Measurements from ENCODE around the gene PPCS. TPM values are rescaled to one million over a fixed set of nuclear protein-coding genes. Genes with fewer than 3 reads are reported as not detected.

Gene PPCS
- total RNA-seq = 10 to 100 TPM; 67.8 to 89.3 (median 77.0) TPM

- TF ChIP-seq POLR2A (IDR thresholded peaks at IDR 0.05) (peak; percentile 69), POLR2AphosphoS5 (IDR thresholded peaks at IDR 0.05) (peak; percentile 73 to 80 (median 79)), CTCF (IDR thresholded peaks at IDR 0.05) (peak; percentile 24 to 60 (median 39))
- no peaks in the 10 kb centered on the region for H3K36me3 ChIP-seq
- no peaks in the 10 kb centered on the region for H3K9me3 ChIP-seq
- peak within 1 kb of the TSS; percentile 90 to 93 for H3K27ac ChIP-seq
- H3K4me3 ChIP-seq = peak within 1 kb of the TSS; percentile 75 to 91 (median 90)
- H3K27me3 ChIP-seq = no peaks in the 10 kb centered on the region
- peaks cover 3 to 5% of the 10 kb centered on the region in 2 donors for H3K4me1 ChIP-seq
- DNase-seq (ENCODE audit: low spot score in 2 of 2) = peak; percentile 82 to 86
- intact Hi-C loops (cut with DNase I; ENCODE audit: low total_unique reads) = no loop called here
Observed at GRCh38 chr1:42456010-42456753, at the start of gene PPCS, which contains the start of gene ZMYND12. Gene PPCS (plus strand): TSS chr1:42456543. CDS start chr1:42456566, 23 bp downstream. Gene ZMYND12 (minus strand): TSS chr1:42456022. CDS start chr1:42455997, 25 bp downstream.

GRCh38 chr1:42414551-42415496, 41.5 kb upstream of the PPCS start:
- no peaks in the 10 kb centered on the region for H3K9me3 ChIP-seq
- no peak for TF ChIP-seq POLR2AphosphoS5 (IDR thresholded peaks at IDR 0.05)
- TF ChIP-seq CTCF (IDR thresholded peaks at IDR 0.05) = no peak
- no peak for TF ChIP-seq POLR2A (IDR thresholded peaks at IDR 0.05)
- H3K4me1 ChIP-seq = no peaks in the 10 kb centered on the region
- no peak overlapping the region for H3K27ac ChIP-seq
- DNase-seq (ENCODE audit: low spot score in 2 of 2) = no peak
- H3K36me3 ChIP-seq = no peaks in the 10 kb centered on the region
- no peaks in the 10 kb centered on the region for H3K27me3 ChIP-seq
- no peak overlapping the region for H3K4me3 ChIP-seq
- intact Hi-C loops (cut with DNase I; ENCODE audit: low total_unique reads) = no loop called here

- Histone ChIP-seq H3K4me1 (peaks cover 0 to 8% of the 10 kb centered on the region in 2 donors), H3K9me3 (no peaks in the 10 kb centered on the region), H3K27ac (no peak overlapping the region), H3K4me3 (no peak overlapping the region), H3K36me3 (no peaks in the 10 kb centered on the region), H3K27me3 (no peaks in the 10 kb centered on the region)
- intact Hi-C loops (cut with DNase I; ENCODE audit: low total_unique reads) = no loop called here
- DNase-seq (ENCODE audit: low spot score in 2 of 2) = no peak
- TF ChIP-seq POLR2A (IDR thresholded peaks at IDR 0.05) (no peak), CTCF (IDR thresholded peaks at IDR 0.05) (no peak)
Observed at GRCh38 chr1:42417166-42417565, 39.2 kb upstream of the PPCS start.

GRCh38 chr1:42418516-42418915, 37.8 kb upstream of the PPCS start:
- TF ChIP-seq POLR2A (IDR thresholded peaks at IDR 0.05) = no peak
- no peak for TF ChIP-seq POLR2AphosphoS5 (IDR thresholded peaks at IDR 0.05)
- no peak for TF ChIP-seq CTCF (IDR thresholded peaks at IDR 0.05)
- Histone ChIP-seq H3K36me3 (no peaks in the 10 kb centered on the region), H3K27me3 (no peaks in the 10 kb centered on the region), H3K4me1 (peaks cover 0 to 8% of the 10 kb centered on the region in 2 donors), H3K27ac (no peak overlapping the region), H3K9me3 (no peaks in the 10 kb centered on the region), H3K4me3 (no peak overlapping the region)
- no peak for DNase-seq (ENCODE audit: low spot score in 2 of 2)
- intact Hi-C loops (cut with DNase I; ENCODE audit: low total_unique reads) = no loop called here
